Stimulated activated CD4-positive, alpha-beta T cell treated with anti-CD3 and anti-CD28 coated beads, TNF-alpha, amount 100 ng/mL, for 48 hours (primary cell): ENCODE measurements around the gene TOR1AIP1.

Experiments used
- DNase-seq, 3 donors: peaks; one replicate each; pipeline ENCODE4 v3.0.0-alpha.2; 2020; ENCODE audit warnings: low read depth in 3 of 3

Gene TOR1AIP1

GRCh38 chr1:179879797-179880196 lies 2.3 kb upstream of the TOR1AIP1 start:
- no peak for DNase-seq

GRCh38 chr1:179881642-179882252 lies 338 bp upstream of the TOR1AIP1 start:
- peak in 1 of 3 donors; percentile 17 for DNase-seq

GRCh38 chr1:179883040-179883744 lies 1.1 kb downstream of the TOR1AIP1 start:
- no peak for DNase-seq

GRCh38 chr1:179883745-179884138 lies 1.7 kb downstream of the TOR1AIP1 start:
- DNase-seq, result peak; percentile 40 to 51 (median 41)

- no peak for DNase-seq
Observed at GRCh38 chr1:179888071-179888470, 6.0 kb downstream of the TOR1AIP1 start.

GRCh38 chr1:179889589-179889988 lies 7.5 kb downstream of the TOR1AIP1 start:
- no peak for DNase-seq

GRCh38 chr1:179910934-179911333 lies 28.8 kb downstream of the TOR1AIP1 start:
- no peak for DNase-seq

GRCh38 chr1:179911812-179912211 lies 29.7 kb downstream of the TOR1AIP1 start:
- DNase-seq, result no peak

GRCh38 chr1:179917601-179918429 lies 35.7 kb downstream of the TOR1AIP1 start:
- no peak for DNase-seq

- no peak for DNase-seq
Observed at GRCh38 chr1:179921472-179921871, 39.4 kb downstream of the TOR1AIP1 start.

GRCh38 chr1:179921981-179922872 lies 40.1 kb downstream of the TOR1AIP1 start:
- no peak for DNase-seq

- no peak for DNase-seq
Observed at GRCh38 chr1:179923029-179923428, 40.9 kb downstream of the TOR1AIP1 start.

GRCh38 chr1:179924268-179924667 lies 42.2 kb downstream of the TOR1AIP1 start:
- no peak for DNase-seq

GRCh38 chr1:179925302-179925701 lies 43.2 kb downstream of the TOR1AIP1 start:
- DNase-seq, result no peak

GRCh38 chr1:179925922-179926849 lies 44.1 kb downstream of the TOR1AIP1 start:
- no peak for DNase-seq

GRCh38 chr1:179926850-179927205 lies 44.7 kb downstream of the TOR1AIP1 start:
- DNase-seq, result no peak

GRCh38 chr1:179929955-179930798 lies 48.1 kb downstream of the TOR1AIP1 start:
- no peak for DNase-seq

- no peak for DNase-seq
Observed at GRCh38 chr1:179930867-179931266, 48.8 kb downstream of the TOR1AIP1 start.

- no peak for DNase-seq
Observed at GRCh38 chr1:179933219-179933618, 51.1 kb downstream of the TOR1AIP1 start.
